ENCODE data around the gene ACACA. TPM values are rescaled to one million over a fixed set of nuclear protein-coding genes. Genes with fewer than 3 reads are reported as not detected.

The ACACA gene
- total RNA-seq, 4 donors from 2014 or later, result 30.6 to 102 (median 50.5) TPM

- no peak for TF ChIP-seq CTCF (IDR thresholded peaks at IDR 0.05; ENCODE audit: low read depth)
Observed at GRCh38 chr17:37259030-37259735, 147.5 kb downstream of the ACACA start.

DNA sequence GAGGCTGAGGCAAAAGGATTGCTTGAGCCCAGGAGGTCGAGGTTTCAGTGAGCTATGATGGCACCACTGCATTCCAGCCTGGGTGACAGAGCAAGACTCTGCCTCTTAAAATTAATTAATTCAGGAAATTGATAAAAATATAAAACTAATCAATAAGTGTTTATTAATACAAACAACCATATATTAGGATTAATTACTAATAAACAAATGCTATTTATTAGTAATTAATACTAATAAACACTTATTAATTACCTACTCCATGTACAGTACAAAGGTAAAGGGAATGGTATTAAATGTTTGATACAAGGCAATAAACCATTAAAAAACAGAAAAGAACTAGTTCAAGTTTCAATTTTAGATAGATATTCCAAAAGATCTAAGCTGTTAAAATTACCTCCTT is 150.0 kb downstream of the ACACA start:
- no peak for TF ChIP-seq CTCF (IDR thresholded peaks at IDR 0.05; ENCODE audit: low read depth)

DNA sequence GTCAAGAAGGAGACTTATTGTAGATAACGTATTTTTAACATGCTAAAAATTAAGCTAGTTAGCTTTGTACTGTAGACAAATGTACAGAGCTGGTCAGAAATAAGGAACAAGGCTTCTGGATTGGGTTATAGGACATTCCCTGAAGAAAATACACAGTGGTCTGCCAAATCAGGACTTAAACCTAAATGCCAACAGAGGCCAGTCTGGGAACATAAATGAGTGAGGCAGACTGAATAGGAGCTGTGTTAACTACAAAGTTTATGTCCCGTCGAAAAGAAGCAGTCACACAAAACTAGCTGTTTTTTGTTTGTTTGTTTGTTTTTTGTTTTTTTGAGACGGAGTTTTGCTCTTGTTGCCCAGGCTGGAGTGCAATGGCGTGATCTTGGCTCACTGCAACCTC is 151.2 kb downstream of the ACACA start:
- TF ChIP-seq CTCF (IDR thresholded peaks at IDR 0.05; ENCODE audit: low read depth), result no peak

DNA sequence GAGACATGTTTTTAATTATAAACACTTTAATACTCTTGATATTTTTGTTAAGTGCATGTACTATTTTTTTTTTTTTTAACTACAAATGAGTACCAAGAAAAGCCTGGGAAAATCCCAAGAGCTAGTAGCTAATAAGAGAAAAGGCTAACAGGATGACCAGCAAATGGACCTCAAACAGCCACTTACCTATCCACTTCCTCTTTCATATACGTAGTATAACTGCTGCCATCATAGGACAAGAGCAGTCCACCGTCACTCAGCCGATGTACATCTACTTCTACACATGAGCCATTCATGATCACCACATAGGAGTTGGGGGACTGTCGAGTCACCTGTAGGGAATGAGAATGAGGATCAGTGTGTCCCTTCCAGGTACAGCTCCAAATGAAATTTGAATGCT is 158.8 kb downstream of the ACACA start:
- TF ChIP-seq CTCF (IDR thresholded peaks at IDR 0.05; ENCODE audit: low read depth), result no peak

DNA sequence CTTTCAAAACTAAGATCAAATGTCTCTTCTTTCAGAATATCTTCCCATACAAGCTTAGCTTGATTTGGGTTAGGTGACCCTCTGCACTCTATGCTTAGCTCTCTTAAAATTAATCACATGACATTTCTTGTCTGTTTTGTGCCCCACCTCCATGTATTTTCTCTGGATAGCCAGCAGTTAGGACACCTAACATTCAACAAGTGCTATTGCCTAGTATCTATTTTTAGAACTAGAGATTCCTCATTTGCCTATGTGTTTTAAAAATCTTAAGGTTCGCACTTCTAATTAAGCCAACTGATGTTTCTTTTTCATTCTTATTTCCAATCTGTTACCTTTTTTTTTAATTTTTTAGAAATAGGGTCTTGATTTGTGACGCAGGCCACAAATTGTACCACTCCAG is 160.6 kb downstream of the ACACA start:
- no peak for TF ChIP-seq CTCF (IDR thresholded peaks at IDR 0.05; ENCODE audit: low read depth)

GRCh38 chr17:37240381-37240780 is 166.3 kb downstream of the ACACA start:
- no peak for TF ChIP-seq CTCF (IDR thresholded peaks at IDR 0.05; ENCODE audit: low read depth)

DNA sequence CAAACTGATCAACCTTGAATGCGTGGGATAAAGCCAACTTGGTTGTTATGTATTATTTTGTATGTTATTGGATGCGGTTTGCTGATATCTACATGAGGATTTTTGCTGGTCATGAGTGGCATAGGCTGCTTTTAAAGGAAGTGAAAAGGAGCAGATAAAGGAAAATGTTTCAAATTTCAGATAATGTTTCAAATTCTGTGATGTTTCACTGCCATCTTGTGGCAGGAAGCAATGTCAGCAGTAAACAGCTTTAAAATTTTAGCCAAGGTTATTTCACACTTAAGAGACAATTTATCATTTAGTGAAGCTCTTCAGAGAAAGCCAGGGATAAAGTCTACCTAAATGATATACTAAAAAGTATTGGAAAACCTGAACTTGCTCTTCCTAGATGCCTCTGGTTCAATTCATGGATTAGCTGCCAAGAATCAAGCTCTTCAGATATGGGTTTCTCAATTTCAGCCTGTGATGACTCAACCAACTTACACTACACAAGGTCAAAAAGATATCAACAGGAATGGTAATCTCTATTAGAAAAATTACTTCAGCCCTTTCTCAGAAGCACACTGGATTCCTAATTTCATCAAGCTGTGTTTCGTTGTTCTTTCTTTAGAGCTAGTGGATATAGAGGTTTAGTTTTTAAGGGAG is 166.8 kb downstream of the ACACA start:
- TF ChIP-seq CTCF (IDR thresholded peaks at IDR 0.05; ENCODE audit: low read depth), result no peak

All from subcutaneous adipose tissue (tissue), 4 donors.